ENCODE results near the gene KRT6A.
A peak's percentile ranks its signal among the peaks of the same experiment; 100 is the strongest.

KRT6A gene

GRCh38 chr12:52454411-52455201 lies 38.5 kb downstream of the KRT6A start:
- DNase-seq = no peak

GRCh38 chr12:52452101-52452500 lies 41.0 kb downstream of the KRT6A start, which contains the start of gene KRT6B:
Gene KRT6B (minus strand): TSS chr12:52452146. CDS start chr12:52452078, 68 bp downstream.
- no peak for DNase-seq

GRCh38 chr12:52448228-52448627 lies 44.8 kb downstream of the KRT6A start:
- no peak for DNase-seq

- DNase-seq = peak; percentile 49
These were observed 45.9 kb downstream of the KRT6A start for GRCh38 chr12:52447196-52447595.

- DNase-seq = no peak
These were observed 46.6 kb downstream of the KRT6A start for GRCh38 chr12:52446367-52447045.

GRCh38 chr12:52445876-52446275 lies 47.2 kb downstream of the KRT6A start:
- no peak for DNase-seq

GRCh38 chr12:52444647-52445595 lies 48.1 kb downstream of the KRT6A start:
- no peak for DNase-seq

- no peak for DNase-seq
These were observed 49.1 kb downstream of the KRT6A start for GRCh38 chr12:52443966-52444365.

GRCh38 chr12:52442600-52443061 lies 50.4 kb downstream of the KRT6A start:
- peak; percentile 97 for DNase-seq

GRCh38 chr12:52441320-52441911 lies 51.6 kb downstream of the KRT6A start:
- DNase-seq = peak; percentile 80

- peak; percentile 83 for DNase-seq
These were observed 52.2 kb downstream of the KRT6A start for GRCh38 chr12:52440821-52441319.

GRCh38 chr12:52439845-52440244 lies 53.2 kb downstream of the KRT6A start:
- peak; percentile 38 for DNase-seq

- DNase-seq = peak; percentile 46
These were observed 53.6 kb downstream of the KRT6A start for GRCh38 chr12:52439420-52439819.

GRCh38 chr12:52438305-52439301 lies 54.5 kb downstream of the KRT6A start:
- DNase-seq = peak; percentile 51

- peak; percentile 52 for DNase-seq
These were observed 55.5 kb downstream of the KRT6A start for GRCh38 chr12:52437508-52437907.

Measured in islet precursor cell (in vitro differentiated cells).